DND-41 (cell line): Measurements from ENCODE around the gene CNPPD1.

Experiments used
- ATAC-seq: fragments of 200-7000 bp; cut with Tn5 transposase; 3 replicates; pipeline ENCODE4 v1.9.1; 2021; ENCODE audit warnings: low read depth; ENCODE audit not compliant: insufficient read depth
- DNase-seq: peaks from one replicate; pipeline ENCODE4 v3.0.0-alpha.2; 2020
- H2AFZ ChIP-seq: 2 replicates; pipeline ENCODE4 v1.6.0; 2012; ENCODE audit warnings: low read depth, low read length
- H3K27ac ChIP-seq: 2 replicates; pipeline ENCODE4 v1.5.1; 2012; ENCODE audit warnings: low read length, inconsistent platforms
- H3K27me3 ChIP-seq: fragments of 200-600 bp; sonication (generic); 2 replicates; pipeline ENCODE4 v1.6.0; 2012; ENCODE audit warnings: low read length, mild to moderate bottlenecking, inconsistent platforms; ENCODE audit not compliant: insufficient read depth, poor library complexity
- H3K36me3 ChIP-seq: 2 replicates; pipeline ENCODE4 v1.5.1; 2012; ENCODE audit warnings: low read length, inconsistent platforms; ENCODE audit not compliant: insufficient read depth
- H3K4me1 ChIP-seq: 2 replicates; pipeline ENCODE4 v1.5.1; 2012; ENCODE audit warnings: mild to moderate bottlenecking, low read length; ENCODE audit not compliant: insufficient read depth
- H3K4me2 ChIP-seq: 2 replicates; pipeline ENCODE4 v1.6.0; 2012; ENCODE audit warnings: mild to moderate bottlenecking, moderate library complexity, low read length, inconsistent platforms; ENCODE audit not compliant: insufficient read depth
- H3K4me3 ChIP-seq, 2 experiments: fragments of 200-600 bp in 1 of 2; shearing (Covaris generic) in 1 of 2; 2 replicates each; pipeline ENCODE4 v1.5.1; 2012 to 2016; ENCODE audit warnings: inconsistent platforms in 2 of 2, low read length in 2 of 2, mild to moderate bottlenecking in 2 of 2, low read depth in 1 of 2, moderate library complexity in 1 of 2
- H3K79me2 ChIP-seq: 2 replicates; pipeline ENCODE4 v1.6.0; 2012; ENCODE audit warnings: low read length, inconsistent platforms; ENCODE audit not compliant: insufficient read depth
- H3K9ac ChIP-seq: 2 replicates; pipeline ENCODE4 v1.6.0; 2012; ENCODE audit warnings: low read depth, mild to moderate bottlenecking, inconsistent platforms, low read length, moderate library complexity
- H3K9me3 ChIP-seq: 2 replicates; pipeline ENCODE4 v1.5.1; 2012; ENCODE audit warnings: low read length, moderate library complexity, mild to moderate bottlenecking, inconsistent platforms; ENCODE audit not compliant: insufficient read depth, severe bottlenecking
- H4K20me1 ChIP-seq: 2 replicates; pipeline ENCODE4 v1.6.0; 2012; ENCODE audit warnings: low read length; ENCODE audit not compliant: insufficient read depth
- CTCF ChIP-seq: IDR thresholded peaks from 2 replicates; pipeline ENCODE4 v1.5.1; 2012; ENCODE audit warnings: borderline replicate concordance, low read length, moderate library complexity, mild to moderate bottlenecking; ENCODE audit not compliant: poor library complexity, severe bottlenecking; ENCODE audit errors: extremely low read depth
- EZH2 ChIP-seq: IDR thresholded peaks from 3 replicates; pipeline ENCODE4 v1.6.1; 2012; ENCODE audit warnings: borderline replicate concordance, low read depth, mild to moderate bottlenecking, moderate library complexity, low read length, inconsistent platforms; ENCODE audit not compliant: severe bottlenecking

Gene CNPPD1

GRCh38 chr2:219213486-219214071 lies 36.9 kb upstream of the CNPPD1 start:
- H2AFZ ChIP-seq: no peak overlapping the region
- ATAC-seq (no peak), DNase-seq (no peak)
- no peak overlapping the region for H3K4me3 ChIP-seq
- 0 out of 2 replicates have a peak, but pooled peaks cover 3% of the 10 kb centered on the region for H4K20me1 ChIP-seq
- H3K27ac ChIP-seq: no peak overlapping the region
- no peak for TF ChIP-seq CTCF
- no peak for TF ChIP-seq EZH2
- H3K9ac ChIP-seq: no peak overlapping the region
- H3K9me3 ChIP-seq: no peaks in the 10 kb centered on the region
- H3K27me3 ChIP-seq: no peaks in the 10 kb centered on the region
- peaks cover 13% of the 10 kb centered on the region for H3K4me1 ChIP-seq
- peaks cover 47% of the 10 kb centered on the region for H3K36me3 ChIP-seq
- H3K79me2 ChIP-seq: no peaks in the 10 kb centered on the region
- H3K4me2 ChIP-seq: no peak overlapping the region

- DNase-seq: no peak
- Histone ChIP-seq H3K27ac (no peak overlapping the region), H3K4me1 (peaks cover 13% of the 10 kb centered on the region), H2AFZ (no peak overlapping the region), H3K36me3 (peaks cover 53% of the 10 kb centered on the region), H3K9ac (no peak overlapping the region), H3K9me3 (no peaks in the 10 kb centered on the region), H3K4me3 (no peak overlapping the region), H3K27me3 (no peaks in the 10 kb centered on the region), H3K4me2 (no peak overlapping the region), H4K20me1 (0 out of 2 replicates have a peak, but pooled peaks cover 3% of the 10 kb centered on the region), H3K79me2 (no peaks in the 10 kb centered on the region)
- no peak for ATAC-seq
- TF ChIP-seq CTCF (no peak), EZH2 (no peak)
Measured at GRCh38 chr2:219213026-219213415, 36.3 kb upstream of the CNPPD1 start.

- Histone ChIP-seq H4K20me1 (peaks cover 10% of the 10 kb centered on the region), H3K9ac (no peak overlapping the region), H3K79me2 (peaks cover 6% of the 10 kb centered on the region; the same call in 1 of the 2 replicates), H3K9me3 (no peaks in the 10 kb centered on the region), H3K4me3 (no peak overlapping the region), H2AFZ (no peak overlapping the region), H3K27ac (no peak overlapping the region), H3K4me1 (peaks cover 22% of the 10 kb centered on the region), H3K36me3 (peaks cover 48% of the 10 kb centered on the region), H3K27me3 (no peaks in the 10 kb centered on the region), H3K4me2 (no peak overlapping the region)
- DNase-seq (no peak), ATAC-seq (no peak)
- TF ChIP-seq EZH2: no peak
- no peak for TF ChIP-seq CTCF
Measured at GRCh38 chr2:219210886-219211362, 34.2 kb upstream of the CNPPD1 start.
